Kidney (tissue), 14 donors: Measurements from ENCODE around the gene CTXND1. TPM values are rescaled to one million over a fixed set of nuclear protein-coding genes. Genes with fewer than 3 reads are reported as not detected.

ENCODE experiments used
- DNase-seq, 5 donors: peaks; one replicate each; pipeline ENCODE4 v3.0.0-alpha.2; 2013 to 2020
- FAIRE-seq: peaks from 2 replicates; lab custom pipeline; 2012; peaks lifted over from hg19 to GRCh38; lab: Jason Lieb, UNC
- H3K27ac ChIP-seq, 2 donors: one replicate each; pipeline ENCODE4 v1.7.0; 2013; ENCODE audit warnings: low read depth in 2 of 2, low read length in 2 of 2, inconsistent platforms in 1 of 2
- H3K27me3 ChIP-seq: one replicate; pipeline ENCODE4 v1.7.1; 2013; ENCODE audit warnings: low read length, inconsistent platforms; ENCODE audit not compliant: control insufficient read depth, insufficient read depth
- H3K36me3 ChIP-seq, 3 donors: one replicate each; pipeline versions ENCODE4 v1.7.0 to v1.7.1; 2013; ENCODE audit warnings: low read length in 3 of 3, control low read depth in 1 of 3, inconsistent platforms in 1 of 3; ENCODE audit not compliant: insufficient read depth in 3 of 3, control insufficient read depth in 2 of 3
- H3K4me1 ChIP-seq, 3 donors: one replicate each; pipeline versions ENCODE4 v1.7.0 to v1.7.1; 2013; ENCODE audit warnings: low read length in 3 of 3, inconsistent platforms in 1 of 3, low read depth in 1 of 3; ENCODE audit not compliant: control insufficient read depth in 2 of 3, insufficient read depth in 2 of 3
- H3K4me3 ChIP-seq, 3 donors: one replicate each; pipeline versions ENCODE4 v1.7.0 to v1.8.1; 2013; ENCODE audit warnings: low read length in 3 of 3, control low read depth in 1 of 3, inconsistent platforms in 1 of 3
- H3K9ac ChIP-seq, 3 donors: one replicate each; pipeline versions ENCODE4 v1.7.0 to v1.7.1; 2013; ENCODE audit warnings: low read length in 3 of 3, control low read depth in 1 of 3, inconsistent platforms in 1 of 3
- H3K9me3 ChIP-seq, 3 donors: one replicate each; pipeline versions ENCODE4 v1.7.0 to v1.7.1; 2013; ENCODE audit warnings: low read length in 3 of 3, control low read depth in 1 of 3, inconsistent platforms in 1 of 3; ENCODE audit not compliant: control insufficient read depth in 2 of 3, insufficient read depth in 1 of 3
- intact Hi-C: fragments of 100-400 bp; cut with DNase I; formaldehyde crosslinking; loops from one replicate; pipeline ENCODE4 v1.11.1; 2022
- polyA plus RNA-seq: library from polyadenylated mRNA; stranded (reverse); fragments of 350-450 nt; fragmentation: Illumina TruSeq; extraction: RNeasy Lipid Tissue Mini Kit (QIAGEN cat#74804); gene quantifications from one replicate; pipeline ENCODE4 v1.2.3, GENCODE V29; 2014; ENCODE audit warnings: low read depth, low replicate concordance; ENCODE audit not compliant: insufficient read depth
- total RNA-seq: library from RNA; stranded (reverse); fragmentation: NEBNext Ultra II Directional; extraction: Animal tissue kit (Norgen Biotek cat#: 25700); gene quantifications from one replicate; pipeline ENCODE4 v1.2.1, GENCODE V29; 2021
- TF ChIP-seq, protein P1 (sequence below): IDR thresholded peaks from 3 replicates; pipeline ENCODE4 v1.5.1; 2012; ENCODE audit warnings: mild to moderate bottlenecking, moderate library complexity, borderline replicate concordance; ENCODE audit not compliant: insufficient read depth; ENCODE audit errors: extremely low read depth
- donor health status: control.
- donor health status: control.
- donor health status: control.
- donor health status: control.
- donor health status: control.
- donor health status: DM: yes; HTN: yes; CAD: no.
- donor health status: Normal renal cell carcinoma (clear cell type).

The CTXND1 gene
- total and polyA plus RNA-seq, 2 donors from 2014 or later = 2.2 to 2.8 TPM

DNA sequence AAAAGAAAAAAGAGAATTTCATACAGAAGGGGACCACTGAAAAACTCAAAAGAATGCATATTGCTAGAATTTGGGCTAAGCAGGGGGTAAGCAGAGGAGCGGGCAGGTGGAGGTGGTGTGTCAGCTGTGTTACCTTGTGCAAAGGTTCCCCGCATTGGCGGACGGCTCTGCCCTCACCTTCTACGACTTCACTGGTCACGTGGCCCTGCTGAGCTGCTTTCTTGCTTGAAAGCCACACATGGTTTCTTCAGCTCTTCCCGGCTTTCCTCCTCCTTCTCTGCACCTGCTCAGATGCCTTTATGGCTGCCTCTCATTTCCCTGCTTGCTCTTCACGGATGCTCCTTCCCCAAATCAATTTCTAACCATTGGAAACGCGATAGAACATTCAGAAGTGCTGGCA is 68.7 kb downstream of the CTXND1 start:
- FAIRE-seq (no peak), DNase-seq (no peak)
- TF ChIP-seq, protein P1, sequence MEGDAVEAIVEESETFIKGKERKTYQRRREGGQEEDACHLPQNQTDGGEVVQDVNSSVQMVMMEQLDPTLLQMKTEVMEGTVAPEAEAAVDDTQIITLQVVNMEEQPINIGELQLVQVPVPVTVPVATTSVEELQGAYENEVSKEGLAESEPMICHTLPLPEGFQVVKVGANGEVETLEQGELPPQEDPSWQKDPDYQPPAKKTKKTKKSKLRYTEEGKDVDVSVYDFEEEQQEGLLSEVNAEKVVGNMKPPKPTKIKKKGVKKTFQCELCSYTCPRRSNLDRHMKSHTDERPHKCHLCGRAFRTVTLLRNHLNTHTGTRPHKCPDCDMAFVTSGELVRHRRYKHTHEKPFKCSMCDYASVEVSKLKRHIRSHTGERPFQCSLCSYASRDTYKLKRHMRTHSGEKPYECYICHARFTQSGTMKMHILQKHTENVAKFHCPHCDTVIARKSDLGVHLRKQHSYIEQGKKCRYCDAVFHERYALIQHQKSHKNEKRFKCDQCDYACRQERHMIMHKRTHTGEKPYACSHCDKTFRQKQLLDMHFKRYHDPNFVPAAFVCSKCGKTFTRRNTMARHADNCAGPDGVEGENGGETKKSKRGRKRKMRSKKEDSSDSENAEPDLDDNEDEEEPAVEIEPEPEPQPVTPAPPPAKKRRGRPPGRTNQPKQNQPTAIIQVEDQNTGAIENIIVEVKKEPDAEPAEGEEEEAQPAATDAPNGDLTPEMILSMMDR = no peak
- Histone ChIP-seq H3K4me1 (no peaks in the 10 kb centered on the region), H3K9ac (no peak overlapping the region), H3K36me3 (peaks cover 0 to 68% (median 39%) of the 10 kb centered on the region in 3 donors), H3K4me3 (no peak overlapping the region), H3K9me3 (no peaks in the 10 kb centered on the region), H3K27ac (no peak overlapping the region), H3K27me3 (no peaks in the 10 kb centered on the region)
- intact Hi-C loops = no loop called here

DNA sequence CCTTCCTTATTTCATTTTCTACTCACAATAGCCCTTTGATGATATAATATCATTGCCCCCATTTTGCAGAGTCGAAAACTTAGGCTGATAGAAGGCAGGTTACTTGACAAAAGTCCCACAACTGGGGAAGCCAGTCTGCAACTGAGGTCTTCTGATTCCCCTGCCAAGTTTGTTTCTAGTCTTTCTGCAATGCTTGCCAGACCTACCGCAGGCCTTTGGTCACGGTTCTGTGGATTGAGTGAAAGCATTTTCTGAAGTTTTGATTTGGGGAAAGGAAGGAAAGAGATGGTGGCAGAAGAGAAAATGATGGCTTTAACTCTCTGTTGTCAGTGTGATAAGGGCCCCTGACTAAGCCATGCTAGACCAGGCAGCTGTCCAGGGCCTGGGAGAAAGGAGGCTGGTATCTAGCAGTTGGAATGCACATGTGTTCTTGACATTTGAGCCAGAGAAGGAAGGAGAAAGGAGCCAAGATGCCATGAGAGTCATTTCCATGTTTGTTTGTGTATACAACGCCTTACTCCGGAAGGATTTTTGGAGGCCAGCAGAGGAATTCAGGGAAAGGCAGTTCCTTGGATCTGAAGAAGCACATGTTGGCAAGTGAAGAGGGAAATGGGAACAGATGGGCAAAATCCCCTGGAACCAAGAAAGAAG is 69.3 kb downstream of the CTXND1 start:
- Histone ChIP-seq H3K27ac (no peak overlapping the region), H3K4me1 (no peaks in the 10 kb centered on the region), H3K36me3 (peaks cover 0 to 68% (median 39%) of the 10 kb centered on the region in 3 donors), H3K4me3 (no peak overlapping the region), H3K27me3 (no peaks in the 10 kb centered on the region), H3K9me3 (no peaks in the 10 kb centered on the region), H3K9ac (no peak overlapping the region)
- intact Hi-C loops = no loop called here
- DNase-seq (no peak), FAIRE-seq (no peak)
- TF ChIP-seq, protein P1 = no peak

DNA sequence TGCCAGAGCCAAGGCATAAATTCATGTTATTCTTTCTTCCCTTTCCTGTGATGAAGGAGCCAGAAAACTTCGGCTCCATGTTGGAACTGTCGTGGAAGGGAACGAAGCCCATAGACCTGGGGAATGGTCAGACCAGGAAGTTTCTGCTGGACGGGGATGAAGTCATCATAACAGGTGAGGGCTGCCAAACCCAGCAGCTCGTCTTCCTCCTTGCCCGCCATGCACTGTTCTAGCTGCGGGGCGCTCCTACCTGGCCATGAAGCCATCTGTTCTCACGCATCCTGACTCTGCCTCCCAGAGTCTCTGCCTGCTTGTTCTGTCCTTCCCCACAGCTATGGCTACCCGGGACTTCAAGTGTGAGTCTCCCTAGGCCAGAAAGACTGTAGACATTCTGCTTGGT is 71.0 kb downstream of the CTXND1 start:
- no peak for FAIRE-seq

More for the DNA sequence above, 71.0 kb downstream of the CTXND1 start:
- H3K9ac ChIP-seq = no peak overlapping the region
- H3K4me3 ChIP-seq = no peak overlapping the region
- peaks cover 0 to 2% (median 0%) of the 10 kb centered on the region in 3 donors for H3K4me1 ChIP-seq
- H3K9me3 ChIP-seq = no peaks in the 10 kb centered on the region
- intact Hi-C loops = no loop called here
- DNase-seq = no peak
- no peak overlapping the region for H3K27ac ChIP-seq
- H3K27me3 ChIP-seq = no peaks in the 10 kb centered on the region
- TF ChIP-seq, protein P1 = no peak
- H3K36me3 ChIP-seq = peaks cover 0 to 55% (median 29%) of the 10 kb centered on the region in 3 donors
